Putamen (tissue), 1 donor: Measurements from ENCODE around the gene CFAP77.

Experiments
- DNase-seq: peaks from one replicate; pipeline ENCODE4 v3.0.0-alpha.2; 2016; ENCODE audit warnings: low spot score

Gene CFAP77

DNA sequence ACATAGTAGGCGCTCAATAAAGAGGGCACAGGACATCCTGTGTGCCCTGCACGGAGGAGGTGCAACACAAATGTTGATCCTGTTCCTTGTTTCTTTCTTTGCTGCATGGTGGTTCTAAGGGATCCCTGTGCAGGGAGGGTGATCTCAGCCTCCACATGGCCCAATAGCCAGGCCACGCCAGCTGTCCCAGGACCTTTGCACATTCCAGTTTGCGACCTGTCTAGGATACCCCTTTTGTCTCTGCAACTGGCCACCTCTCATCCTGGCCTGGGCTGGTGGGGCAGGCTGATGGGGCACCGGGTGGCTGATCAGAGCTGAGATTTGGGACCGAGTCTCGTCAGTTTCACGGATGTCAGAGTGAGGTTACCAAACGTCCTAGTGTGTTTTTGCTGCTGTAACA is 79.5 kb downstream of the CFAP77 start:
- DNase-seq, result no peak

DNA sequence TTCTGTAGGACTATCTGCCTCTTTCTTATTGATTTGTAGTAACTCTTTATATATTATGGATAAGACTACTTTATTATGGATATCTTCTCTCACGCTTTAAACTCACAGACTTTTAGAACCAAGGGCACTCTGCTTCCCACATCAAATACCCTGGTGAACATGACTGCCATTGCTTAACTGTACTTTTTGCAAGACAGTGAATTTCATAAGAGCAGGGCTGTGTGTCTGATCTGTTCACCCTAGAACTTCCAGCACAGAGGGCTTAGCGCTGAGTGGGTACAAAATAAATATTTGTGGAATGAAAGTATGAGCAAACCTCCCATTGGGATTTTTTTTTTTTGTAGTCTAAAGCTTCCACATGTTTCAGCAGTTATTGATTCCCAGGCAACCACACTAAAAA is 84.8 kb downstream of the CFAP77 start:
- DNase-seq, result no peak

DNA sequence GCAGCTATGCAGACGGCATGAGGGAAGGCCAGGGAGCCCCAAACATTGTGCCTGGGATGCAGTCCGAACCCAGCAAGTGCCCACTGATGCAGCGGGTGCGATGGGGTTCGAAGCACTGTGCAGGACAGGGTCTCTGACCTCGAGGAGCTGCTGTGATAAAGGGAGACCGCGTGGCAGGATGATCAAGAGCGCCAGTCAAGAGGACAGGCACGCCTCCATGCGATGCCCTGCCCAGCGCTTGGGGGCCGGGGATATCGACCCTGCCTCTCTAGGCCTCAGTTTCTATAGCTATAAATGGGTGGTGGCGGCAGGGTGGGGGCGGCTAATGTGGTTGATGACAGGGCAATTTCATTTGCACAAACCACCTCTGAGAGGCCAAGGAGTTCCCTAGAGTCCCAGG is 87.7 kb downstream of the CFAP77 start:
- DNase-seq, result no peak

DNA sequence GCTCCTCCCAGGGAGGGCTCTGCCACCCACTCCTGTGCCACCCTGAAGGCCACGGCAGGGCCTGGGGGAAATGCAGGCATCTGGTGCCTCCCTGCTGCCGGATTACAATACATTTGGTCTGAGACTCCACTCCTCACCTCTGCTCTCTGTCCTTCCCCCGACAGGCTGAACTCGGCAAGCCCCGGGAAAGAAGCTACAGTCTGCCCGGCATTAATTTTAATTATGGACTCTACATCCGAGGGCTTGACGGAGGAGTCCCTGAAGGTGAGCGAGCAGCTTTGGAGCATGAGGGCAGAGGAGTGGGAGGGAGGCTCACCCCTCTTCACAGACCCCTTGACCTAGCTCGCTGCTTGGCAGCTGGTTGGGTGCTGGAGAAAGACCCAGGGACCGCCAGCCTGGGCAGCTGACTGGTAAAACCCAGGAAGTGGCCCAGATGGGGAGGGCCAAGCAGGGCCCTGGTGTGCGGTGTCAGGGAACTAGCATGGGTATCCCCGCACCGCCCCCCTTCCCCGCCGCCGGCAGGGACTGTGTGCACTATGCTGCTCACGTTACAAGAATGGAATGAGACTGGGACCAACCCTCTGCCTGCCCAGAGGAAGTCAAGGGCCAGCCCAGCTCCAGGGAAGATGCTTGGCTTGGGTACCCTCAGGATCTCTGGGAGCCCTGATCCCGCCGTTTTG is 88.7 kb downstream of the CFAP77 start:
- no peak for DNase-seq

DNA sequence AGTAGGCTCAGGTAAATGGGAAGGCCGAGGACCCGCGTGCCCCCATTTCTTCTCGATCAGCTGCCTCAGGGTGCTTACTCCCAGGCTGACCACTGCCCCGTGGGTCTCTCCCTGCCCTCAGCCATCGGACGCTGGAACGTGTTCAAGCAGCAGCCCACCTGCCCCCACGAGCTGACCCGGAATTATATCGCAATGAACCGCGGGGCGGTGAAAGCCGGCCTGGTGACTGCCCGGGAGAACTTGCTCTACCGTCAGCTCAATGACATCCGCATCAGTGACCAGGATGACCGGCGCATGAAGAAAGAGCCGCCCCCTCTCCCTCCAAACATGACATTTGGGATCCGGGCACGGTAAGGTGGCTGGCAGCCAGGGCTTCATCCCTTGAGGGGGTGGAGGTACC is 89.2 kb downstream of the CFAP77 start:
- no peak for DNase-seq

DNA sequence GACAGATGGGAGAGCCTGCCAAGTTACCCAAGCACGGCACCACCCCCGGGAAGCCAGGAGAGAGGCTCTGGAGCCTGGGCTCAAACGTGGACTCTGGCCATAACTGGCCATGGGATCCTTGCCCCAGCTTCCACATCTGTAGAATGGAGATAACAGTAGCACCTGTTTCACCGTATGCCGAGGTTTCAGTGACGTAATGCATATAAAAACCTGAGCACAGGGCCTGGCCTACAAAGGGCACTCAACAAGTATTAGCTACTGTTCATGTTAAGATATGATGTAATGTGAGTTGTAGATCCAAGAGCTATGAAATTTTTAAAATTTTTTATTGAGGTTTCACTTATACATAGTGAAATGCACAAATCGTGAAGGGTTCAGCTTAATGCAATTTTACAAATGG is 90.2 kb downstream of the CFAP77 start:
- DNase-seq, result no peak

DNA sequence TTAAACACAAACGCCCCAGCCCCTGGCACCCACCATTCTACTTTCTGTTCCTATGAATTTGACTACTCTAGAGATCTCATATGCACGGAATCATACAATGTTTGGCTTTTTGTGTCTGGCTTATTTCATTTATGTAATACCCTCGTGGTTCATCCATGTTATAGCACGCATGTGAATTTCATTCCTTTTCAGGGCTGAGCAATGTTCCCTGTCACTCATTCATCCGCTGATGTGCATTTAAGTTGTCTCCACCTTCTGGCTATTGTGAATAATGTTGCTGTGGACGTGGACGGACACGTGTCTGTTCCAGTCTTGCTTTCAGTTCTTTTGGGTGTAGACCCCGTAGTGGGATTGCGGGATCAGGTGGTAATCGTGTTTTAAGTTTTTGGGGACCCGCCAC is 92.5 kb downstream of the CFAP77 start:
- DNase-seq, result no peak

DNA sequence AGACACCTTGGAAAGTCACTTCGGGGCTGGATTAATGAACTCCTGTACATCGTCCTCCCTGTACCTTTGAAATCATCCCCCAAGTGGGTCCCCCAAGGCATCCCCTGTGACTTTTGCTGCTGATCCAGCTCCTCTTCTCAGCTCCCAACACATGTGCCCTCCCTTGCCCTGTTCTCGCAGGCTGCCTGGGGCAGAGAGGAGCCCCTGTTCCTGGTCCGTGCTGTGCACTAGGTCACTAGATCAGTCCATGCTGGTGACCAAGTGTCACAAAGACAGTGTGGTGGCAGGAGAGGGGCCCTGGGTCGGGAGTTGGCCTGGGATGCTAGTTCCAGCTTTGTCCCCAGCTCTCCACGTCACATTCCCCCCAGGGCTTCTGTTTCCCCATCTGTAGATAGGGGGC is 93.1 kb downstream of the CFAP77 start:
- DNase-seq, result no peak

DNA sequence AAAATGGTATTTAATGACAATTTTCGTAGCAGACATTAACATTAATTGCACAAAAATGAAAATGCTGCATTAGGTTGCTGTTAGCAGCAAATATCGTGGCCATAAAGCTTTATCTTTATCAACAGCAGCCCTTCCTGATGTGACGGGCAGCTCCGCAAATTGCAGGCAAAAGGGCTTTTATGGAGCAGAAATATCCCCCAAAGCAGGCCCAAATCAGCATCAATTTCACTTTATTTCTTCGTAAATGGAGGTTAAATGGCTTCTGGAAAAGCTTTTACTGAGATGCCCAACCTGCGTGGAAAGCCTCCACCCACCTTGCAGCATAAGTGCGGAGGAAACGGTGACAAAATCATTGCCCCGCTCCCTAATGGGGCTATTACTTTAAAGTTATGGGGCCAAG is 94.5 kb downstream of the CFAP77 start:
- no peak for DNase-seq

DNA sequence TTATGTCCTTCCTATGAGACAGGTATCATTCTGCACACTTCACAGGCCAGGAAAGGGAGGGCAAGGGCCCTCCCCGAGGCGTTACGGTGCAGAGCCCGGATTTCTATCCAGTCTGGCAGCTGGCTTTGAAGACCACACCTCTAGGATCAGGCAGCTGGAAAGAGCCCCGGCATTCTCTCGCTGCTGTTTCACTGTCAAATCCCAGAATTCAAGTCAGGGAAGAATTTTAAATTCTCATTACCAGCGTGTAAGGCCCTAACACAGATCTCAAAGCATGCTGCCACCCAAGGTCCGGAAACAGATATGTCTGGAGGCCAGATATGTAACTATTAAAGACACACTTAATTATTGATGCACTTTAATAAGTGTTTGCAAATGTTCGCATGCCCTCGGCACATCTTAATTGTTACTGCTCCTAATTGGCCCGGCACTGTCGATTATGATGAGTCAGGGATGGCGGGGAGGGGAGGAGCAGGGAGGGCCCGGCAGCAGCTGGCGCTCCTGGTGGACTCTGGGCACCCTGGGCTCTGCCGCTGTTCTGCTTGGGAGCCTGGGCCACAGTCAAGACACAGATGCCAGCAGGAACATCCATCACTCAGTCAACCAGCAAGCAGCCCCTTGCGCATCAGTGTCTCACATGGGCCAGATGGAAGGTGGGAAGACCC is 96.1 kb downstream of the CFAP77 start:
- no peak for DNase-seq

DNA sequence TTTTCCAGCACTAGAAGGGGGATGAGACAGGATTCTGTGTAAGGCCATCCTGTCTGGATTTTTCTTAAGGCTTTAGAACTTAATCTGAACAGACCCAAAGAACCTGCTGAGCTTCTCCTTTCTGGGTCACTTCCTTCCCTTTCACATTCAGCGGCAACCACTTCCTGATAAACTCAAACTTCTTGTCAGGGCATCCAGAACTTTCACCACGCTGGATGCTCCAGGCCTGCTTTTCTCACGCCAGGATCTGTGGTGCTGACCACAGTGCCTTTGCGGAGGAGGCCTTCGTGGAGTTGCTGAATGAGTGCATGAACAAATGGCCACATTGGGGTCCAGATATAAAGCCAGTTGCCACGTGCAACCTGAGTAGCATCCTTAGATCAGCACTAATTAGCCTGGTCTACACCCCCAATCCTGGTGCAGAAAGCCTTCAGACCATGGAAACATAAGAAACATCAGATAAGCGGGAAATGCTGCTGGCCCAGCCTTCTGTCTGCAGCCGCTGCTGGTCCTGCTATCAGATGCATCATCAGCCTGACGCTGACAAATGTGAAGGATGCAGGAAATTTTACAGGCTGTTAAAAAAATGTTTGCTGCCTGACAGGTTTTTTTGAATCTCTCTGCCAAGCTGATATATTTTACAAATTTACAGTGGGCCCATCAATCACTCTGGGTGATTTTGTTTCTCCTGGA is 97.1 kb downstream of the CFAP77 start:
- no peak for DNase-seq

DNA sequence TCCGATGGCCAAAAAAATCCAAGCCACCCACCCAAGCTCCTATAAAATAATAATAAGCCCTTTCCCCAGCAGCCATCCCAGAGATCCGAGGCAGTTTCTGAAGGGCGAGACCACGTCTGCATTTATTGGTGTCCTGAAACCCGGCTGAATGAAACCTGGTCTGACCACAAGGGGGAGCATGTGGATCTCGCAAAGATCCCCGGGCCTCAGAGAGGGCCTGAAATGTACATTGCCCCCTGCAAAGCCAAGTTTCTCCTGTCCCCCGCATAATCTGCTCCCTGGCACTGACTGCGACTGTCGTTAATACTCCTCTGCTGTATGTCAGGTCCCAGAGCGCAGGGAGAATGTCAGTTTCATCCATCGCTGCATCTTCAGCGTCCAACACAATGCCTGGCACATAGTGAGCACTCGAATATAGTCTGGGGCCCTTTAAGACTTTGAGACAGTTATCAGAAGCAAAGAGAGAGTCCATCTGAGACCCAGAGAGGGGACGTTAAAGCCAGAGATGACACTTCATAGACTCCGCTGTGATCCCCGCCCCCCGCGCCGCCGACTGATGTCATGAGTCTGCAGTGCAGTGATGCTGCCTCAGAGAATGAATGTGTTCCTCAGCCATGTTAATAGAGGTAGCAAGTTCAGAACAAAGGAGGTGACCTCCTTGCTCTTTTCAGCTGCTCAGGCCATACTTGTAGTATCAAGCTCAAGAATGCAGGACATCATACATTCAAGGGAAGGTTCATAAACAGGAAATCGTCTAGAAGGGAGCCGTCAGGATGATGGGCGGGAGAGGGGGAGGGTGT is 97.9 kb downstream of the CFAP77 start:
- peak; percentile 30 for DNase-seq

DNA sequence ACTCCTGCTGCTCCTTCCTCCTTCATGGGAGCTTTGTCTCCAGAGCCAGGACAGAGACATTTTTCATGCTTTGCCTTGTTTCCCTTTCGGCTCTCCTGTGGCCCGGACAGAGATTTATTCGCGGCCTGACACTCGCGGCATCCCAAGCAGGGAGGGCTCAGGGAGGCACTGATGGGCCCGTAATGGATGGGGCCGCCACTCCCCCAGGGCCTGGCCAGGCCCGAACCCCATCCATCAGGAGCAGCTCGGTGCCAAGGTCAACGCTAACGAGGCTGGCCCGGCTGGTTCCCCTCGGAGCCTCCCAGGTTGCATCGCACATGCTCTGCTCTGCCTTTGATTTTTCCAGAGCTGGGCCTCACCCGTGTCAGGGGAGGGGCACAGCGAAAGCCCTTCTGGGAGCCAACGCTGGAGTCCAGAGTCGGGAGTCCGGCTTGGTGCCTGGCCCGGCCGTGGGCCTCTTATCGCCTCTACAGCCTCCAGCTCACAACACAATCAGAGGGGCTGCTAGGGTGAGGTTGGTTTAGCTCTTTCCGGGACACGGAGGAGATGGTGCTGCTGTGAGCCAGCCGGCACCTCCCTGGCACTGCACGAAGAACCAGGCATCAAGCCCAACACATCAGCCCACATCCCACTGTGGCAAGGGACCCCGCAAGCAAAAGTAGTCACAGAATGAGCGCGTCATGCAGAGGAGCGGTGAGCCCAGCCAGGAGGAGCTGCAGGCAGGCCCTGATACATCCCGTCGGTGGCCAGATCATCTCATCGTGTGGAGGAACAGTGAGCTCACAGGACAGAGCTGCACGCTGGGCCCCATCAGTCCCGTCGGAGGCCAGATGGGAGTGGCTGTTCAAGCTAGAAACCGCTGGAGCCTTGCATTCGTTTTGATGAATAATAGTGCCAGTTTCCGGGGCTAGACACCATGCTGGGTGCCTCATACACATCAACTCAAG is 100.2 kb downstream of the CFAP77 start:
- no peak for DNase-seq

DNA sequence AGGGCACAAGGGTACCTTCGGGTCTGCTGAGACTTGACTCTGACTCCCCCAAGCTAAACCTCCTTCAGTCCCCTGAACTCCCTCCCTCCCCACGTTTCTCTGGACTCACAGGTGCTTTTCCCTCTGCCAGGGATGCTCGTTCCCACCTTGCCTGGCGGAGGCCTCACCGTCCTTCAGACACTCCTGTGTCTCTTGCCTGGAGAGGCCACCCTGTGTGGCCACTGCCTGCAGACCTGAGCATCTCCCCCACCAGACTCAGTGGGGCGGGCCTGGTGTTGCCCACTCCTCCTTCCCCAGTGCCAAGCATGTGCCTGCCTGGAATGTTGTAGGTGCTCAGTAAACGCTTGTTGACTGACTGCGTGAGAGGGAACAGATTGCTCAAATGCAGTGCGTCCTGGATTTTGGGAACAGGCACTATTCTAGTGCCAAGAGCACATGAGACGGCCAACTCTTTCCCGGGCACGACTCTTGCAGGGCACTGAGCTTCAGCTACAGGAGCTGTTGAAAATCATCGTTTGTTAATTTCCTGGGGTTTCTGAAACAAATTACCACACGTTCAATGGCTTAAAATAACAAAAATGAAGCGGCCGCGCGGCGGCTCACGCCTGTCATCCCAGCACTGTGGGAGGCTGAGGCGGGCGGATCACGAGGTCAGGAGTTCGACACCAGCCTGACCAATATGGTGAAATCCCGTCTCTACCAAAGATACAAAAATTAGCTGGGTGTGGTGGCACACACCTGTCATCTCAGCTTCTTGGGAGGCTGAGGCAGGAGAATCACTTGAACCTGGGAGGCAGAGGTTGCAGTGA is 101.4 kb downstream of the CFAP77 start:
- DNase-seq, result no peak

DNA sequence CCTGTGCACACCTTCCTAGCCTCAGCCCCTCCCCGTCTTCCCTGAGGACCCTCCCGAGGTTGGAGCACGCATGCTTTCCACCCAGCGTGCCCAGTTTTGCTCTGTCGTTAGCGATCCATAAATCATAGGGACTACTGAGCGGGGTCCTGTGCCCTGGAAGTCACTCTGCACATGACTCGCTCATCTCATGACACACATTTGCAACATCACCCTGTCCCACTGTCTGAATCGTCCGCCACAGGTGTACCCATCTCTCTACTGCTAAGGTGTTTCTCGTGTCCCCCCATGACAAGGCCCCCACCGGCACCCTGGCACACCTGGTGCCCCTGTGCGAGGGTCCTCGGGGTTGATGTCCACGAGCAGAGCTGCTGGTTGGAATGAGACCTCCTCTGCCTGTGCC is 103.4 kb downstream of the CFAP77 start:
- no peak for DNase-seq

DNA sequence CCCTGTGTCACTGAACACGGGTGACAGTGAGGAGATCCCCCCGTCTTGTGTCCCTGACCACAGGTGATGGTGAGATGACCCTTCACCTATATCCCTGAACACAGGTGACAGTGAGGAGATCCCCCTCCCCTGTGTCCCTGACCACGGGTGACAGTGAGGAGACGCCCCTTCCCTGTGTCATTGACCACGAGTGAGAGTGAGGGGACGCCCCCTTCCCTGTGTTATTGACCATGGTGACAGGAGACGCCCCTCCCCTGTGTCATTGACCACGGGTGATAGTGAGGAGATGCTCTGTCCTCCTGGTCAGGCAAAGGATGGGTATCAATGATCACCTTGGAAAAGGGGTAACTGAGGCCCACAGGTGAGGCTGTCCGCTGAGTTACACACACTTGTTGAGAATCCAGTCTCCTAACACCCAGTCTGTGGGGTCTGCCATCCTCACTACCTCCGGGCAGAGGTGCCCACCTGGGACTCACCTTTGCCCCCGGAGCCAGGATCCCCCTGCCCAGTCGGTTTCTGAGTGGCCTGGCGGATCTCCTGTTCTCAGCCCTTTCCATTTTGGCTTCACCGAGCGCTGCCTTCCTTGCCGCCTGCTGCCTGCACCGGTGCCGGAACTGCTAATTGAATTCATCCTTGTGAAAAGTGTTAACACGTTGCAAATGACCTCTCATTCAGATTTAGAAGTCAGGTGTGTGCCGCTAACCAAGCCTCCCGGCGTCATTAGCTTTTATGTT is 104.2 kb downstream of the CFAP77 start:
- no peak for DNase-seq

DNA sequence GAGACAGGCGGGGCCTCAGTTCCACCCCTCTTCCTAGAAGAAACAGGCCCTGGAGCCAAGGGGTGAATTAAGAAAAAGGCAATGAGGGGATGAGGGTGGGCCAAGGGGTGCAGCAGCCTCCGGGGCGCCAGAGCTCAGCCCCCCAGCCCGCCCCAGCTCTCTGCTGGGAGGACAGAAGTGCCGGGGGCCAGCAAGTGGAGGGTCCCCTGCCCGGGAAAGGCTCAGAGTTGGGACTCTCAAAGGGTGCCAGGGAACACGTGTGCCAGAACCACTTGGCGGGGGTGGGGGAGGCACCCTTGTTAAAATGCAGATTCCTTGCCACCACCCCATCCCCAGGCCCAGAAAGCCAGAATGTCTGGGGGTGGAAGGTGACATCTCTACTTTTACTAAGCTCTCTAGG is 104.8 kb downstream of the CFAP77 start:
- no peak for DNase-seq

DNA sequence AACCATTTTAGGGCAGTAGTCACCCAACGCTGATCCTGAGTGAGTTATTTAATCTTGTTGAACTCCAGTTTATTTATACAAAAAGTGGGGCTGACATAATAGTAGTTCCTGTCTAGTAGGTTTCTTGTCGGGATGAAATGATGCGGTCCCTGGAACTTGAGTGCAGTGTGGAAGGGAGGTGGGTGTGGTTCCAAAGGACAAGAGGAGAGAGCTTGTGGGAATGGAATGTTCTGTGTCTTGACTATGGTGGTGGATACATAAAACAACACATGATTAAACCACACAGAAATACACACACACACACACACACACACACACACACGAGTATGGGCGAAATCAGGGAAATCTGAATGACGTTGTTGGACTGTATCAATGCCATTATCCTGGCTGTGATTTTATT is 106.3 kb downstream of the CFAP77 start:
- DNase-seq, result no peak

DNA sequence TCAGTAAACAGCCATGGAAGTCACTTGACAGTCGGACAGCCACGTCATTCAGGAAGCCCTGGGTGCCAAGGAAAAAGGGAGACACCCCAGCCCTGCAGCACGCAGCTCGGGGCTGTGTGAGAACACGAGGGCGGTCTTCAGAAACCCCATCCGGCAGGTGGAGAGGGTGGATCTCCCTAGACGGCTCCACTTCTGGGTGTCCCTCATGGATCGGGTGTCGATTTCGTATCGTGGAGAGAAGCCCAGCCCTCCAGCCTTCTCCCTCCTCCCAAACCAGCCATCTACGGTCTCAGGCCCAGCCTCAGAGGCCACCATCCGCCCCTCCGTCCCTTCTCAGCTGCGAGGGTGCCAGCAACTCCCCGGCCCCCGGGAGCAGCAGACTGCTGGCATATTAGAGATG is 106.9 kb downstream of the CFAP77 start:
- DNase-seq, result no peak
